Measurements from ENCODE around the gene MRPS18A. TPM values are rescaled to one million over a fixed set of nuclear protein-coding genes. Genes with fewer than 3 reads are reported as not detected.
A peak's percentile ranks its signal among the peaks of the same experiment; 100 is the strongest.

Gene MRPS18A
- total and polyA plus RNA-seq, 9 of the 15 experiments (the other 6 are each of a cell fraction or from before 2014, with no cell fraction given), result 87.5 to 243 (median 125) TPM

- TF ChIP-seq, protein P1, sequence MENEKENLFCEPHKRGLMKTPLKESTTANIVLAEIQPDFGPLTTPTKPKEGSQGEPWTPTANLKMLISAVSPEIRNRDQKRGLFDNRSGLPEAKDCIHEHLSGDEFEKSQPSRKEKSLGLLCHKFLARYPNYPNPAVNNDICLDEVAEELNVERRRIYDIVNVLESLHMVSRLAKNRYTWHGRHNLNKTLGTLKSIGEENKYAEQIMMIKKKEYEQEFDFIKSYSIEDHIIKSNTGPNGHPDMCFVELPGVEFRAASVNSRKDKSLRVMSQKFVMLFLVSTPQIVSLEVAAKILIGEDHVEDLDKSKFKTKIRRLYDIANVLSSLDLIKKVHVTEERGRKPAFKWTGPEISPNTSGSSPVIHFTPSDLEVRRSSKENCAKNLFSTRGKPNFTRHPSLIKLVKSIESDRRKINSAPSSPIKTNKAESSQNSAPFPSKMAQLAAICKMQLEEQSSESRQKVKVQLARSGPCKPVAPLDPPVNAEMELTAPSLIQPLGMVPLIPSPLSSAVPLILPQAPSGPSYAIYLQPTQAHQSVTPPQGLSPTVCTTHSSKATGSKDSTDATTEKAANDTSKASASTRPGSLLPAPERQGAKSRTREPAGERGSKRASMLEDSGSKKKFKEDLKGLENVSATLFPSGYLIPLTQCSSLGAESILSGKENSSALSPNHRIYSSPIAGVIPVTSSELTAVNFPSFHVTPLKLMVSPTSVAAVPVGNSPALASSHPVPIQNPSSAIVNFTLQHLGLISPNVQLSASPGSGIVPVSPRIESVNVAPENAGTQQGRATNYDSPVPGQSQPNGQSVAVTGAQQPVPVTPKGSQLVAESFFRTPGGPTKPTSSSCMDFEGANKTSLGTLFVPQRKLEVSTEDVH (IDR thresholded peaks at IDR 0.05; ENCODE audit: low read depth, partially characterized antibody), result peak; percentile 82
- TF ChIP-seq, protein P2, sequence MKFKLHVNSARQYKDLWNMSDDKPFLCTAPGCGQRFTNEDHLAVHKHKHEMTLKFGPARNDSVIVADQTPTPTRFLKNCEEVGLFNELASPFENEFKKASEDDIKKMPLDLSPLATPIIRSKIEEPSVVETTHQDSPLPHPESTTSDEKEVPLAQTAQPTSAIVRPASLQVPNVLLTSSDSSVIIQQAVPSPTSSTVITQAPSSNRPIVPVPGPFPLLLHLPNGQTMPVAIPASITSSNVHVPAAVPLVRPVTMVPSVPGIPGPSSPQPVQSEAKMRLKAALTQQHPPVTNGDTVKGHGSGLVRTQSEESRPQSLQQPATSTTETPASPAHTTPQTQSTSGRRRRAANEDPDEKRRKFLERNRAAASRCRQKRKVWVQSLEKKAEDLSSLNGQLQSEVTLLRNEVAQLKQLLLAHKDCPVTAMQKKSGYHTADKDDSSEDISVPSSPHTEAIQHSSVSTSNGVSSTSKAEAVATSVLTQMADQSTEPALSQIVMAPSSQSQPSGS (CRISPR knock-in tag; IDR thresholded peaks at IDR 0.05), result no peak
- TF ChIP-seq MAFK (IDR thresholded peaks at IDR 0.05; ENCODE audit: low read length) (no peak), SRF (CRISPR knock-in tag; IDR thresholded peaks at IDR 0.05) (peak in 1 of 2 experiments; percentile 66; a peak in 2 of 4 replicates), ZNF511 (CRISPR knock-in tag; IDR thresholded peaks at IDR 0.05) (no peak), ETV5 (CRISPR knock-in tag; IDR thresholded peaks at IDR 0.05; ENCODE audit: low read depth) (no peak), POLR2A (conservative IDR thresholded peaks at IDR 0.05) (no peak), LCOR (CRISPR knock-in tag; IDR thresholded peaks at IDR 0.05) (0 out of 2 replicates have a peak, but pooled peaks have one; percentile 1), TCF15 (CRISPR knock-in tag; IDR thresholded peaks at IDR 0.05) (no peak), SP1 (CRISPR knock-in tag; IDR thresholded peaks at IDR 0.05) (peak; percentile 58; the same call in 1 of the 2 replicates), BCL6 (CRISPR knock-in tag; IDR thresholded peaks at IDR 0.05) (0 out of 2 replicates have a peak, but pooled peaks have one; percentile 54), ZNF644 (tag; IDR thresholded peaks at IDR 0.05; ENCODE audit: low read depth) (peak; percentile 96)
- TF ChIP-seq, protein P3, sequence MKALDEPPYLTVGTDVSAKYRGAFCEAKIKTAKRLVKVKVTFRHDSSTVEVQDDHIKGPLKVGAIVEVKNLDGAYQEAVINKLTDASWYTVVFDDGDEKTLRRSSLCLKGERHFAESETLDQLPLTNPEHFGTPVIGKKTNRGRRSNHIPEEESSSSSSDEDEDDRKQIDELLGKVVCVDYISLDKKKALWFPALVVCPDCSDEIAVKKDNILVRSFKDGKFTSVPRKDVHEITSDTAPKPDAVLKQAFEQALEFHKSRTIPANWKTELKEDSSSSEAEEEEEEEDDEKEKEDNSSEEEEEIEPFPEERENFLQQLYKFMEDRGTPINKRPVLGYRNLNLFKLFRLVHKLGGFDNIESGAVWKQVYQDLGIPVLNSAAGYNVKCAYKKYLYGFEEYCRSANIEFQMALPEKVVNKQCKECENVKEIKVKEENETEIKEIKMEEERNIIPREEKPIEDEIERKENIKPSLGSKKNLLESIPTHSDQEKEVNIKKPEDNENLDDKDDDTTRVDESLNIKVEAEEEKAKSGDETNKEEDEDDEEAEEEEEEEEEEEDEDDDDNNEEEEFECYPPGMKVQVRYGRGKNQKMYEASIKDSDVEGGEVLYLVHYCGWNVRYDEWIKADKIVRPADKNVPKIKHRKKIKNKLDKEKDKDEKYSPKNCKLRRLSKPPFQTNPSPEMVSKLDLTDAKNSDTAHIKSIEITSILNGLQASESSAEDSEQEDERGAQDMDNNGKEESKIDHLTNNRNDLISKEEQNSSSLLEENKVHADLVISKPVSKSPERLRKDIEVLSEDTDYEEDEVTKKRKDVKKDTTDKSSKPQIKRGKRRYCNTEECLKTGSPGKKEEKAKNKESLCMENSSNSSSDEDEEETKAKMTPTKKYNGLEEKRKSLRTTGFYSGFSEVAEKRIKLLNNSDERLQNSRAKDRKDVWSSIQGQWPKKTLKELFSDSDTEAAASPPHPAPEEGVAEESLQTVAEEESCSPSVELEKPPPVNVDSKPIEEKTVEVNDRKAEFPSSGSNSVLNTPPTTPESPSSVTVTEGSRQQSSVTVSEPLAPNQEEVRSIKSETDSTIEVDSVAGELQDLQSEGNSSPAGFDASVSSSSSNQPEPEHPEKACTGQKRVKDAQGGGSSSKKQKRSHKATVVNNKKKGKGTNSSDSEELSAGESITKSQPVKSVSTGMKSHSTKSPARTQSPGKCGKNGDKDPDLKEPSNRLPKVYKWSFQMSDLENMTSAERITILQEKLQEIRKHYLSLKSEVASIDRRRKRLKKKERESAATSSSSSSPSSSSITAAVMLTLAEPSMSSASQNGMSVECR (CRISPR knock-in tag; IDR thresholded peaks at IDR 0.05), result no peak
- TF ChIP-seq, protein P4, sequence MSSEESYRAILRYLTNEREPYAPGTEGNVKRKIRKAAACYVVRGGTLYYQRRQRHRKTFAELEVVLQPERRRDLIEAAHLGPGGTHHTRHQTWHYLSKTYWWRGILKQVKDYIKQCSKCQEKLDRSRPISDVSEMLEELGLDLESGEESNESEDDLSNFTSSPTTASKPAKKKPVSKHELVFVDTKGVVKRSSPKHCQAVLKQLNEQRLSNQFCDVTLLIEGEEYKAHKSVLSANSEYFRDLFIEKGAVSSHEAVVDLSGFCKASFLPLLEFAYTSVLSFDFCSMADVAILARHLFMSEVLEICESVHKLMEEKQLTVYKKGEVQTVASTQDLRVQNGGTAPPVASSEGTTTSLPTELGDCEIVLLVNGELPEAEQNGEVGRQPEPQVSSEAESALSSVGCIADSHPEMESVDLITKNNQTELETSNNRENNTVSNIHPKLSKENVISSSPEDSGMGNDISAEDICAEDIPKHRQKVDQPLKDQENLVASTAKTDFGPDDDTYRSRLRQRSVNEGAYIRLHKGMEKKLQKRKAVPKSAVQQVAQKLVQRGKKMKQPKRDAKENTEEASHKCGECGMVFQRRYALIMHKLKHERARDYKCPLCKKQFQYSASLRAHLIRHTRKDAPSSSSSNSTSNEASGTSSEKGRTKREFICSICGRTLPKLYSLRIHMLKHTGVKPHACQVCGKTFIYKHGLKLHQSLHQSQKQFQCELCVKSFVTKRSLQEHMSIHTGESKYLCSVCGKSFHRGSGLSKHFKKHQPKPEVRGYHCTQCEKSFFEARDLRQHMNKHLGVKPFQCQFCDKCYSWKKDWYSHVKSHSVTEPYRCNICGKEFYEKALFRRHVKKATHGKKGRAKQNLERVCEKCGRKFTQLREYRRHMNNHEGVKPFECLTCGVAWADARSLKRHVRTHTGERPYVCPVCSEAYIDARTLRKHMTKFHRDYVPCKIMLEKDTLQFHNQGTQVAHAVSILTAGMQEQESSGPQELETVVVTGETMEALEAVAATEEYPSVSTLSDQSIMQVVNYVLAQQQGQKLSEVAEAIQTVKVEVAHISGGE (CRISPR knock-in tag; IDR thresholded peaks at IDR 0.05), result peak in 1 of 3 experiments; percentile 89; a peak in 2 of 6 replicates
Observed at GRCh38 chr6:43629104-43629504, 58.5 kb downstream of the MRPS18A start, which contains the start of gene GTPBP2 (continued).
